HCT116 (cell line): ENCODE data around the gene PCBP1. TPM values are rescaled to one million over a fixed set of nuclear protein-coding genes. Genes with fewer than 3 reads are reported as not detected.

Experiments
- ATAC-seq: fragments of 200-7000 bp; cut with Tn5 transposase; 2 replicates; pipeline ENCODE4 v1.9.1; 2020; ENCODE audit warnings: mild to moderate bottlenecking, moderate library complexity
- BruUV-seq: library from RNA; stranded (reverse); fragments of 400-500 nt; replicated peaks from 2 replicates; lab custom pipeline; 2021; lab: Mats Ljungman, UMichigan
- CTCF ChIA-PET: fragments of 300-600 bp; sonication (Branson Sonifier 250); formaldehyde crosslinking; loops from one replicate; lab custom pipeline; 2021; ENCODE audit warnings: antibody characterized with exemption; lab: Charles Lee
- POLR2A ChIA-PET: fragments of 300-600, 350-600 bp; sonication (Branson Sonifier 250); formaldehyde crosslinking; loops from one replicate; lab custom pipeline; 2021; ENCODE audit warnings: antibody characterized with exemption; lab: Charles Lee
- RAD21 ChIA-PET, 2 experiments: fragments of 300-600 bp; sonication (Branson Sonifier 250); formaldehyde crosslinking; loops; one replicate each; lab custom pipeline; 2023; ENCODE audit warnings: low total read pairs in 2 of 2; ENCODE audit not compliant: uncharacterized antibody in 2 of 2, unreplicated experiment in 2 of 2, low non-redundant PET in 1 of 2; lab: Charles Lee
- DNase-seq: peaks from one replicate; pipeline ENCODE4 v3.0.0-alpha.2; 2010; ENCODE audit warnings: low read depth, low spot score
- H2AFZ ChIP-seq: fragments of 200-600 bp; shearing (Covaris generic), sonication (generic); 2 replicates; pipeline ENCODE4 v1.6.1; 2017; ENCODE audit warnings: low read depth, mixed run types, mixed read lengths, antibody characterized with exemption, low read length; ENCODE audit not compliant: poor library complexity, severe bottlenecking
- H3K27ac ChIP-seq: 2 replicates; pipeline ENCODE4 v1.5.1; 2012; ENCODE audit warnings: low read depth, low read length
- H3K27me3 ChIP-seq: fragments of 200-600 bp; sonication (generic); 2 replicates; pipeline ENCODE4 v1.6.1; 2016; ENCODE audit warnings: mixed run types, low read length, mixed read lengths; ENCODE audit not compliant: insufficient read depth
- H3K36me3 ChIP-seq, 2 experiments: fragments of 200-500 bp in 1 of 2; fragments of 200-600 bp in 1 of 2; sonication (Bioruptor generic) in 1 of 2; sonication (generic) in 1 of 2; 2 replicates each; pipeline versions ENCODE4 v1.5.1 to v1.6.1; 2014 to 2016; ENCODE audit warnings: low read length in 2 of 2, inconsistent platforms in 1 of 2, mixed read lengths in 1 of 2, mixed run types in 1 of 2; ENCODE audit not compliant: insufficient read depth in 2 of 2, control insufficient read depth in 1 of 2
- H3K4me1 ChIP-seq, 2 experiments: fragments of 200-600 bp in 1 of 2; sonication (generic) in 1 of 2; 2 replicates each; pipeline versions ENCODE4 v1.5.1 to v1.6.1; 2012 to 2017; ENCODE audit warnings: low read length in 2 of 2, inconsistent platforms in 1 of 2, mild to moderate bottlenecking in 1 of 2, mixed read lengths in 1 of 2, mixed run types in 1 of 2, moderate library complexity in 1 of 2; ENCODE audit not compliant: insufficient read depth in 2 of 2, control insufficient read depth in 1 of 2
- H3K4me2 ChIP-seq: fragments of 200-600 bp; sonication (generic); 2 replicates; pipeline ENCODE4 v1.6.1; 2017; ENCODE audit warnings: mixed run types, low read length, mixed read lengths
- H3K4me3 ChIP-seq, 2 experiments: fragments of 200-600 bp in 1 of 2; sonication (generic) in 1 of 2; replicated peaks in 1 of 2; 2 replicates each; pipeline ENCODE4 v1.5.1; 2011 to 2016; ENCODE audit warnings: low read length in 2 of 2, control low read depth in 1 of 2, low read depth in 1 of 2, mild to moderate bottlenecking in 1 of 2, mixed read lengths in 1 of 2, mixed run types in 1 of 2
- H3K79me2 ChIP-seq: fragments of 200-600 bp; sonication (generic); 2 replicates; pipeline ENCODE4 v1.6.1; 2017; ENCODE audit warnings: mild to moderate bottlenecking, mixed run types, low read length, moderate library complexity, mixed read lengths; ENCODE audit not compliant: insufficient read depth
- H3K9ac ChIP-seq: fragments of 200-600 bp; sonication (generic); 2 replicates; pipeline ENCODE4 v1.6.1; 2016; ENCODE audit warnings: low read length, mixed read lengths
- H3K9me2 ChIP-seq: fragments of 200-600 bp; sonication (generic), shearing (Covaris generic); 2 replicates; pipeline ENCODE4 v1.6.1; 2017; ENCODE audit warnings: mixed run types, mild to moderate bottlenecking, moderate library complexity; ENCODE audit not compliant: insufficient read depth
- H3K9me3 ChIP-seq, 2 experiments: fragments of 200-500 bp in 1 of 2; fragments of 200-600 bp in 1 of 2; sonication (Bioruptor generic) in 1 of 2; sonication (generic) in 1 of 2; 2 replicates each; pipeline ENCODE4 v1.6.1; 2014 to 2017; ENCODE audit warnings: low read length in 2 of 2, mixed read lengths in 2 of 2, inconsistent platforms in 1 of 2, low read depth in 1 of 2, mild to moderate bottlenecking in 1 of 2, mixed run types in 1 of 2, moderate library complexity in 1 of 2; ENCODE audit not compliant: control insufficient read depth in 1 of 2, insufficient read depth in 1 of 2
- H4K20me1 ChIP-seq: fragments of 200-600 bp; sonication (generic), shearing (Covaris generic); 2 replicates; pipeline ENCODE4 v1.6.1; 2017; ENCODE audit warnings: mixed run types, mild to moderate bottlenecking, moderate library complexity; ENCODE audit not compliant: insufficient read depth
- CBX3 ChIP-seq: IDR thresholded peaks from 2 replicates; pipeline ENCODE4 v1.6.1; 2012; ENCODE audit warnings: low read depth
- CTCF ChIP-seq, 3 experiments: fragments of 200-600 bp in 1 of 3; sonication (generic) in 1 of 3; IDR thresholded peaks in 2 of 3; conservative IDR thresholded peaks in 1 of 3; 2 replicates each; pipeline ENCODE4 v1.5.1; 2012 to 2017; ENCODE audit warnings: low read depth in 2 of 3, low read length in 2 of 3, antibody characterized with exemption in 1 of 3, borderline replicate concordance in 1 of 3, control low read depth in 1 of 3, mild to moderate bottlenecking in 1 of 3, mixed read lengths in 1 of 3, mixed run types in 1 of 3, moderate library complexity in 1 of 3; ENCODE audit not compliant: insufficient read depth in 1 of 3
- ELF1 ChIP-seq: IDR thresholded peaks from 2 replicates; pipeline ENCODE4 v1.6.1; 2012; ENCODE audit warnings: low read depth, borderline replicate concordance
- FOSL1 ChIP-seq: IDR thresholded peaks from 2 replicates; pipeline ENCODE4 v1.6.1; 2012; ENCODE audit warnings: low read depth
- POLR2AphosphoS5 ChIP-seq: IDR thresholded peaks from 2 replicates; pipeline ENCODE4 v1.6.1; 2011; ENCODE audit warnings: mild to moderate bottlenecking, low read depth, low read length, moderate library complexity
- RAD21 ChIP-seq: IDR thresholded peaks from 2 replicates; pipeline ENCODE4 v1.6.1; 2012; ENCODE audit warnings: low read depth, mild to moderate bottlenecking
- YY1 ChIP-seq: IDR thresholded peaks from 2 replicates; pipeline ENCODE4 v1.6.1; 2011; ENCODE audit warnings: low read length, low read depth, moderate library complexity, mild to moderate bottlenecking; ENCODE audit not compliant: insufficient replicate concordance; ENCODE audit errors: extremely low read depth
- intact Hi-C: fragments of 100-400 bp; cut with micrococcal nuclease; formaldehyde crosslinking; loops from 2 replicates; pipeline ENCODE4 v1.10.0; 2022
- total RNA-seq: library from RNA; stranded (reverse); gene quantifications from one replicate; pipeline ENCODE4 v1.2.1, GENCODE V29; 2021; ENCODE audit not compliant: unreplicated experiment
- TF ChIP-seq, protein P1 (sequence below): IDR thresholded peaks from 2 replicates; pipeline ENCODE4 v1.6.1; 2012

PCBP1 gene
- total RNA-seq, 1 experiment from 2014 or later = 256 TPM

DNA sequence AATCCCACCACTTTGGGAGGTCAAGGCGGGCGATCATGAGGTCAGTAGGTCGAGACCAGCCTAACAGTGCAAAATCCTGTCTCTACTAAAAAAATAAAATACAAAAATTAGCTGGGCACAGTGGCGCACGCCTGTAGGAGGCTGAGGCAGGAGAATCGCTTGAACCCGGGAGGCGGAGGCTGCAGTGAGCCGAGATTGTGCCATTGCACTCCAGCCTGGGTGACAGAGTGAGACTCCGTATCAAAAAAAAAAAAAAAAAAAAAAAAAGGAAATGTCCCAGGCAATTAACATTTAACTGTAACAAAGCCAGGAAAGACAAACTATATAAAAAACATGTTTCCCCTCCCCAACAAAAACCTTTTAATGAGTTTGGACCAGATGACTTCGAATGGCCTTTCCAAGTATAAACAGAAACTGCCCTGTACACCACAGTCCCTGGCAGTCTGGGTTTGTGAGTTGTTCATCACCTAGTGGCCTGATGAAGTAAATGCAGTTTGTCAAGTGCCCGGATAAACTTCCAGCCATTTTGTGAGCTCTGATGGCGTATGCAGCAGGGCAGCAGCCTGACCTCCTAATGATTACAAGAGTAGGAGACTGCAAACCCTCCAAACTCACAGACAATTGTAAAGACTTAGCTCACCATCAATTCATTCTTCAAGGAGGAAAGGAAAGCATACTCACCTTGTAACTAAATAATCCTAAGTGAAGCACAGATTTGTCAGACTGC, 16.6 kb upstream of the PCBP1 start:
- no peak overlapping the region for H2AFZ ChIP-seq
- H3K36me3 ChIP-seq = peaks cover 17 to 22% of the 10 kb centered on the region in 2 experiments
- no peaks in the 10 kb centered on the region for H3K9me2 ChIP-seq
- H3K4me1 ChIP-seq = peaks cover 5 to 8% of the 10 kb centered on the region in 2 experiments; a peak in 3 of 4 replicates
- H3K27ac ChIP-seq = peak overlapping the region; percentile 65; the same call in 1 of the 2 replicates
- TF ChIP-seq ELF1 = no peak
- peak; percentile 87 for TF ChIP-seq RAD21
- peak; percentile 73 to 82 (median 78) for TF ChIP-seq CTCF (IDR thresholded peaks at IDR 0.05 in 2 of 3, conservative IDR thresholded peaks at IDR 0.05 in 1 of 3; ENCODE audit: borderline replicate concordance in 1 of 3, insufficient read depth in 1 of 3, low read depth in 2 of 3, low read length in 2 of 3)
- peak; percentile 60; the same call in 1 of the 2 replicates for TF ChIP-seq CBX3
- TF ChIP-seq YY1 = peak; percentile 89
- TF ChIP-seq, protein P1, sequence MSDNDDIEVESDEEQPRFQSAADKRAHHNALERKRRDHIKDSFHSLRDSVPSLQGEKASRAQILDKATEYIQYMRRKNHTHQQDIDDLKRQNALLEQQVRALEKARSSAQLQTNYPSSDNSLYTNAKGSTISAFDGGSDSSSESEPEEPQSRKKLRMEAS = peak; percentile 53; the same call in 1 of the 2 replicates
- no peak for TF ChIP-seq FOSL1
- TF ChIP-seq POLR2AphosphoS5 = no peak; the same call in 1 of the 2 replicates
- no peaks in the 10 kb centered on the region for H4K20me1 ChIP-seq
- peak overlapping the region; percentile 51; the same call in 1 of the 2 replicates for H3K9ac ChIP-seq
- peak overlapping the region; percentile 35; the same call in 1 of the 2 replicates for H3K4me2 ChIP-seq
- H3K79me2 ChIP-seq = peaks cover 13% of the 10 kb centered on the region; the same call in 1 of the 2 replicates
- no TSS peak for BruUV-seq
- RAD21 ChIA-PET = interaction anchor here (0.6 to 1.6 kb wide), 7 partner anchors 17 to 346 kb away, joined by 3 to 6 read pairs (median 4); partner anchors contain the start of gene MXD1 (in 1 of the 2)
- no peaks in the 10 kb centered on the region for H3K27me3 ChIP-seq
- POLR2A ChIA-PET = interaction anchor here (0.6 to 1.5 kb wide), 5 partner anchors 8 to 159 kb away, joined by 3 to 13 read pairs (median 5); partner anchors contain the start of gene MXD1
- H3K9me3 ChIP-seq = no peaks in the 10 kb centered on the region
- DNase-seq (peak; percentile 69), ATAC-seq (peak; percentile 99)
- no peak overlapping the region for H3K4me3 ChIP-seq
- intact Hi-C loops = loop anchor here (2.0 kb wide), 1 partner anchor 156 kb away; the partner anchor contains the start of gene MXD1
- CTCF ChIA-PET = interaction anchor here (0.6 to 1.7 kb wide), 9 partner anchors 8 to 346 kb away, joined by 3 to 27 read pairs (median 5); partner anchors contain the start of gene MXD1
